Activated CD4-positive, alpha-beta memory T cell treated with anti-CD3 and anti-CD28 coated beads for 36 hours (primary cell): ENCODE measurements around the gene TLK2. TPM values are rescaled to one million over a fixed set of nuclear protein-coding genes. Genes with fewer than 3 reads are reported as not detected.
"Not testable (repeated sequence)": the region's sequence is repeated elsewhere in the genome, so short reads cannot be mapped to it uniquely, and the experiment has no call there.

Experiments used
- CTCF ChIA-PET: fragments of 350-600 bp; sonication (Branson Sonifier 250); formaldehyde crosslinking; loops from one replicate; lab custom pipeline; 2021; ENCODE audit warnings: antibody characterized with exemption, inconsistent platforms; lab: Charles Lee
- POLR2A ChIA-PET: fragments of 350-600 bp; sonication (Branson Sonifier 250); formaldehyde crosslinking; loops from one replicate; lab custom pipeline; 2021; ENCODE audit warnings: antibody characterized with exemption; lab: Charles Lee
- DNase-seq: peaks from one replicate; pipeline ENCODE4 v3.0.0-alpha.2; 2020
- H3K27ac Mint-ChIP-seq: one replicate; pipeline ENCODE4 v1.8.0; 2021; ENCODE audit warnings: mixed read lengths
- H3K27me3 Mint-ChIP-seq: one replicate; pipeline ENCODE4 v1.8.0; 2021; ENCODE audit warnings: mixed read lengths
- H3K36me3 Mint-ChIP-seq: one replicate; pipeline ENCODE4 v1.8.0; 2021; ENCODE audit warnings: mixed read lengths
- H3K4me1 Mint-ChIP-seq: one replicate; pipeline ENCODE4 v1.8.0; 2021; ENCODE audit warnings: low read depth, mixed read lengths
- H3K4me3 Mint-ChIP-seq: one replicate; pipeline ENCODE4 v1.8.0; 2021; ENCODE audit warnings: mild to moderate bottlenecking, mixed read lengths
- H3K9me3 Mint-ChIP-seq: one replicate; pipeline ENCODE4 v1.8.0; 2021; ENCODE audit warnings: mixed read lengths
- intact Hi-C: fragments of 100-400 bp; cut with micrococcal nuclease; formaldehyde crosslinking; loops from one replicate; pipeline ENCODE4 v1.15.1; 2023
- total RNA-seq, 2 experiments: library from RNA; stranded (reverse); gene quantifications; one replicate each; pipeline ENCODE4 v1.2.3, GENCODE V29; 2021

Gene TLK2
- total RNA-seq, 2 experiments from 2014 or later = 30.7 to 31.6 TPM

- H3K4me1 Mint-ChIP-seq = peaks cover 11% of the 10 kb centered on the region
- intact Hi-C loops, POLR2A ChIA-PET, CTCF ChIA-PET, H3K27me3 Mint-ChIP-seq, DNase-seq, H3K27ac Mint-ChIP-seq, H3K4me3 Mint-ChIP-seq, H3K9me3 Mint-ChIP-seq: not testable (repeated sequence)
- peaks cover 22% of the 10 kb centered on the region for H3K36me3 Mint-ChIP-seq
Measured at GRCh38 chr17:62536557-62536956, 57.9 kb downstream of the TLK2 start.

GRCh38 chr17:62541073-62541472, 62.4 kb downstream of the TLK2 start:
- POLR2A ChIA-PET, CTCF ChIA-PET, intact Hi-C loops, DNase-seq, H3K27ac Mint-ChIP-seq, H3K4me3 Mint-ChIP-seq, H3K9me3 Mint-ChIP-seq, H3K27me3 Mint-ChIP-seq: not testable (repeated sequence)
- H3K36me3 Mint-ChIP-seq = peaks cover 32% of the 10 kb centered on the region
- H3K4me1 Mint-ChIP-seq = peaks cover 13% of the 10 kb centered on the region

GRCh38 chr17:62543278-62543775, 64.7 kb downstream of the TLK2 start:
- H3K27ac Mint-ChIP-seq, H3K9me3 Mint-ChIP-seq, intact Hi-C loops, CTCF ChIA-PET, POLR2A ChIA-PET, DNase-seq, H3K4me3 Mint-ChIP-seq, H3K27me3 Mint-ChIP-seq: not testable (repeated sequence)
- Mint-ChIP-seq H3K4me1 (peaks cover 13% of the 10 kb centered on the region), H3K36me3 (peaks cover 26% of the 10 kb centered on the region)

GRCh38 chr17:62546066-62546465, 67.4 kb downstream of the TLK2 start:
- CTCF ChIA-PET, intact Hi-C loops, DNase-seq, H3K27ac Mint-ChIP-seq, POLR2A ChIA-PET, H3K9me3 Mint-ChIP-seq, H3K4me3 Mint-ChIP-seq, H3K4me1 Mint-ChIP-seq, H3K27me3 Mint-ChIP-seq: not testable (repeated sequence)
- peaks cover 17% of the 10 kb centered on the region for H3K36me3 Mint-ChIP-seq

- CTCF ChIA-PET = interaction anchor here (0.6 to 1.0 kb wide), 11 partner anchors 18 to 412 kb away, joined by 3 to 8 read pairs (median 4); no protein-coding TSS in a partner anchor
- intact Hi-C loops = loop anchor here (1.0 kb wide), 1 partner anchor 415 kb away; no protein-coding TSS in a partner anchor
- peak; percentile 31 for DNase-seq
- H3K4me1 Mint-ChIP-seq, H3K9me3 Mint-ChIP-seq, H3K27me3 Mint-ChIP-seq, POLR2A ChIA-PET, H3K36me3 Mint-ChIP-seq: not testable (repeated sequence)
- Mint-ChIP-seq H3K27ac (peak overlapping the region; percentile 44), H3K4me3 (peak overlapping the region; percentile 60)
Measured at GRCh38 chr17:62552851-62553659, 74.4 kb downstream of the TLK2 start.

GRCh38 chr17:62557532-62557931, 78.9 kb downstream of the TLK2 start:
- intact Hi-C loops, H3K9me3 Mint-ChIP-seq, H3K4me3 Mint-ChIP-seq, H3K27ac Mint-ChIP-seq, H3K27me3 Mint-ChIP-seq, DNase-seq, POLR2A ChIA-PET: not testable (repeated sequence)
- CTCF ChIA-PET = interaction anchor here (0.6 kb wide), 1 partner anchor 870 kb away, joined by 4 read pairs; no protein-coding TSS in a partner anchor
- H3K36me3 Mint-ChIP-seq = peaks cover 20% of the 10 kb centered on the region
- peaks cover 13% of the 10 kb centered on the region for H3K4me1 Mint-ChIP-seq

- POLR2A ChIA-PET, H3K4me3 Mint-ChIP-seq, H3K9me3 Mint-ChIP-seq, H3K27me3 Mint-ChIP-seq, H3K27ac Mint-ChIP-seq, DNase-seq, intact Hi-C loops: not testable (repeated sequence)
- CTCF ChIA-PET = interaction anchor here (1.0 kb wide), 1 partner anchor 12 kb away, joined by 3 read pairs; no protein-coding TSS in a partner anchor
- peaks cover 14% of the 10 kb centered on the region for H3K4me1 Mint-ChIP-seq
- peaks cover 24% of the 10 kb centered on the region for H3K36me3 Mint-ChIP-seq
Measured at GRCh38 chr17:62558941-62559340, 80.3 kb downstream of the TLK2 start.

GRCh38 chr17:62560971-62561370, 82.3 kb downstream of the TLK2 start:
- intact Hi-C loops, CTCF ChIA-PET, H3K9me3 Mint-ChIP-seq, H3K4me3 Mint-ChIP-seq, DNase-seq, H3K27me3 Mint-ChIP-seq, H3K27ac Mint-ChIP-seq, POLR2A ChIA-PET: not testable (repeated sequence)
- H3K4me1 Mint-ChIP-seq = peaks cover 30% of the 10 kb centered on the region
- peaks cover 38% of the 10 kb centered on the region for H3K36me3 Mint-ChIP-seq

- Mint-ChIP-seq H3K27me3 (no peaks in the 10 kb centered on the region), H3K4me3 (no peak overlapping the region), H3K36me3 (peaks cover 49% of the 10 kb centered on the region), H3K27ac (no peak overlapping the region), H3K9me3 (peaks cover 7% of the 10 kb centered on the region), H3K4me1 (peaks cover 32% of the 10 kb centered on the region)
- intact Hi-C loops = no loop called here
- POLR2A ChIA-PET = no interaction called here
- CTCF ChIA-PET = no interaction called here
- no peak for DNase-seq
Measured at GRCh38 chr17:62562656-62563055, 84.0 kb downstream of the TLK2 start.

- peak overlapping the region; percentile 47 for H3K27ac Mint-ChIP-seq
- H3K27me3 Mint-ChIP-seq = no peaks in the 10 kb centered on the region
- H3K4me1 Mint-ChIP-seq = peaks cover 32% of the 10 kb centered on the region
- no peak for DNase-seq
- H3K4me3 Mint-ChIP-seq = no peak overlapping the region
- ChIA-PET CTCF (no interaction called here), POLR2A (no interaction called here)
- peaks cover 7% of the 10 kb centered on the region for H3K9me3 Mint-ChIP-seq
- H3K36me3 Mint-ChIP-seq = peaks cover 47% of the 10 kb centered on the region
- intact Hi-C loops = loop anchor here (1.0 kb wide), 1 partner anchor 87 kb away; no protein-coding TSS in a partner anchor
Measured at GRCh38 chr17:62565817-62566216, 87.2 kb downstream of the TLK2 start.

- no peak overlapping the region for H3K4me3 Mint-ChIP-seq
- H3K9me3 Mint-ChIP-seq = peaks cover 7% of the 10 kb centered on the region
- intact Hi-C loops = no loop called here
- peaks cover 42% of the 10 kb centered on the region for H3K36me3 Mint-ChIP-seq
- H3K4me1 Mint-ChIP-seq = peaks cover 31% of the 10 kb centered on the region
- H3K27me3 Mint-ChIP-seq = no peaks in the 10 kb centered on the region
- POLR2A ChIA-PET = no interaction called here
- DNase-seq = peak; percentile 27
- no peak overlapping the region for H3K27ac Mint-ChIP-seq
- CTCF ChIA-PET = no interaction called here
Measured at GRCh38 chr17:62566996-62567578, 88.5 kb downstream of the TLK2 start.

GRCh38 chr17:62572488-62572887, 93.9 kb downstream of the TLK2 start:
- no peak for DNase-seq
- Mint-ChIP-seq H3K27ac (no peak overlapping the region), H3K4me1 (peaks cover 25% of the 10 kb centered on the region), H3K4me3 (no peak overlapping the region), H3K27me3 (no peaks in the 10 kb centered on the region), H3K9me3 (no peaks in the 10 kb centered on the region), H3K36me3 (peaks cover 28% of the 10 kb centered on the region)
- CTCF ChIA-PET = interaction anchor here (1.0 kb wide), 1 partner anchor 20 kb away, joined by 5 read pairs; no protein-coding TSS in a partner anchor
- intact Hi-C loops = no loop called here
- POLR2A ChIA-PET = interaction anchor here (0.6 kb wide), 1 partner anchor 402 kb away, joined by 4 read pairs; no protein-coding TSS in a partner anchor
